Gastroesophageal sphincter (tissue), 4 donors: ENCODE measurements around the gene CDK5. TPM values are rescaled to one million over a fixed set of nuclear protein-coding genes. Genes with fewer than 3 reads are reported as not detected.
"Not testable (repeated sequence)": the region's sequence is repeated elsewhere in the genome, so short reads cannot be mapped to it uniquely, and the experiment has no call there.

ENCODE experiments used
- ATAC-seq: fragments of 150-250 bp; one replicate; pipeline ENCODE4 v1.9.1; 2016; ENCODE audit warnings: mild to moderate bottlenecking, moderate library complexity
- H3K27ac ChIP-seq, 4 donors: fragments of 200-600 bp; sonication (generic) in 3 of 4; 1 replicate in 3 of 4; 2 replicates in 1 of 4; pipeline ENCODE4 v1.5.1; 2016 to 2019
- H3K27me3 ChIP-seq: fragments of 200-600 bp; sonication (generic); one replicate; pipeline ENCODE4 v1.5.1; 2019
- H3K36me3 ChIP-seq, 2 donors: fragments of 200-600 bp; sonication (generic); one replicate each; pipeline ENCODE4 v1.5.1; 2019; ENCODE audit warnings: control low read depth in 1 of 2
- H3K4me1 ChIP-seq, 3 donors: fragments of 200-600 bp; sonication (generic); 1 replicate in 2 of 3; 2 replicates in 1 of 3; pipeline ENCODE4 v1.5.1; 2016 to 2019; ENCODE audit warnings: control low read depth in 2 of 3
- H3K4me3 ChIP-seq, 2 donors: fragments of 200-600 bp; sonication (generic); one replicate each; pipeline ENCODE4 v1.5.1; 2019; ENCODE audit warnings: mild to moderate bottlenecking in 1 of 2, moderate library complexity in 1 of 2
- H3K9me3 ChIP-seq, 3 donors: fragments of 200-600 bp; sonication (generic); one replicate each; pipeline ENCODE4 v1.5.1; 2017 to 2019; ENCODE audit warnings: control low read depth in 2 of 3
- CTCF ChIP-seq, 4 experiments: fragments of 200-600 bp in 2 of 4; fragments of 450-650 bp in 2 of 4; sonication (generic) in 1 of 4; IDR thresholded peaks; one replicate each; pipeline ENCODE4 v1.5.1; 2017 to 2019; ENCODE audit warnings: antibody characterized with exemption in 4 of 4, mild to moderate bottlenecking in 2 of 4, moderate library complexity in 2 of 4
- EP300 ChIP-seq: sonication (generic); formaldehyde crosslinking; IDR thresholded peaks from one replicate; pipeline ENCODE4 v1.6.1; 2017; ENCODE audit warnings: antibody characterized with exemption, mild to moderate bottlenecking
- POLR2A ChIP-seq, 2 donors: fragments of 450-650 bp; IDR thresholded peaks; one replicate each; pipeline ENCODE4 v1.6.1; 2017; ENCODE audit warnings: antibody characterized with exemption in 2 of 2, mild to moderate bottlenecking in 2 of 2, moderate library complexity in 1 of 2
- POLR2AphosphoS5 ChIP-seq: sonication (generic); formaldehyde crosslinking; IDR thresholded peaks from one replicate; pipeline ENCODE4 v1.6.1; 2017; ENCODE audit warnings: antibody characterized with exemption
- WGBS, 2 donors: methylation state at CpG; one replicate each; pipeline ENCODE4 v1.1.5; 2018; ENCODE audit warnings: low coverage in 1 of 2; 5-methylcytosine and 5-hydroxymethylcytosine counted together
- total RNA-seq, 4 donors: library from RNA; depleted of rRNA; stranded (reverse); fragments of >200 nt; gene quantifications; one replicate each; pipeline ENCODE4 v1.1.0, GENCODE V29; 2016

The CDK5 gene
- total RNA-seq, 4 donors from 2014 or later: 3.4 to 8.8 (median 6.4) TPM

GRCh38 chr7:151012911-151013347 is 44.8 kb downstream of the CDK5 start:
- 48% methylated on average over 9 of the region's 23 CpGs; no CpG with 5 or more reads in 1 of the 2 donors for WGBS, 2 donors
- Histone ChIP-seq H3K9me3 (no peaks in the 10 kb centered on the region), H3K4me1 (peaks cover 0 to 49% (median 18%) of the 10 kb centered on the region in 3 donors), H3K4me3 (peak overlapping the region in 1 of 2 donors; percentile 40), H3K36me3 (no peaks in the 10 kb centered on the region), H3K27me3 (peaks cover 100% of the 10 kb centered on the region), H3K27ac (no peak overlapping the region)
- no peak for ATAC-seq
- TF ChIP-seq CTCF (IDR thresholded peaks at IDR 0.05) (peak in 3 of 4 experiments; percentile 13 to 44 (median 35)), POLR2AphosphoS5 (no peak), EP300 (no peak)

GRCh38 chr7:151012031-151012692 is 45.5 kb downstream of the CDK5 start:
- TF ChIP-seq EP300: no peak
- TF ChIP-seq POLR2A (IDR thresholded peaks at IDR 0.05): no peak
- no peak for TF ChIP-seq CTCF (IDR thresholded peaks at IDR 0.05)
- TF ChIP-seq POLR2AphosphoS5: no peak
- ATAC-seq: no peak
- H3K36me3 ChIP-seq: no peaks in the 10 kb centered on the region
- 55 to 71% methylated on average over 2 to 3 of the region's 6 CpGs for WGBS, 2 donors
- peaks cover 0 to 50% (median 14%) of the 10 kb centered on the region in 3 donors for H3K4me1 ChIP-seq
- H3K27ac ChIP-seq: no peak overlapping the region
- H3K4me3 ChIP-seq: no peak overlapping the region
- H3K9me3 ChIP-seq: no peaks in the 10 kb centered on the region
- H3K27me3 ChIP-seq: peaks cover 93% of the 10 kb centered on the region

- H3K4me1 ChIP-seq: peaks cover 0 to 55% (median 14%) of the 10 kb centered on the region in 3 donors
Observed at GRCh38 chr7:151011616-151012015, 46.1 kb downstream of the CDK5 start.

GRCh38 chr7:151011097-151011409 is 46.6 kb downstream of the CDK5 start:
- peaks cover 82% of the 10 kb centered on the region for H3K27me3 ChIP-seq
- no peak for ATAC-seq
- H3K4me3 ChIP-seq: no peak overlapping the region
- H3K36me3 ChIP-seq: no peaks in the 10 kb centered on the region
- 71% methylated on average over 1 of the region's 1 CpG; no CpG with 5 or more reads in 1 of the 2 donors for WGBS, 2 donors
- TF ChIP-seq EP300 (no peak), POLR2AphosphoS5 (no peak), POLR2A (IDR thresholded peaks at IDR 0.05) (no peak)
- peaks cover 0 to 57% (median 14%) of the 10 kb centered on the region in 3 donors for H3K4me1 ChIP-seq
- H3K27ac ChIP-seq: no peak overlapping the region
- H3K9me3 ChIP-seq: no peaks in the 10 kb centered on the region

More at GRCh38 chr7:151011616-151012015, 46.1 kb downstream of the CDK5 start:
- 79 to 94% methylated on average over 2 to 8 of the region's 12 CpGs for WGBS, 2 donors
- H3K27me3 ChIP-seq: peaks cover 87% of the 10 kb centered on the region
- not testable (repeated sequence) for ATAC-seq, H3K4me3 ChIP-seq, H3K9me3 ChIP-seq, H3K27ac ChIP-seq, H3K36me3 ChIP-seq

- ATAC-seq: no peak
- Histone ChIP-seq H3K4me3 (no peak overlapping the region), H3K27ac (no peak overlapping the region), H3K36me3 (no peaks in the 10 kb centered on the region), H3K9me3 (no peaks in the 10 kb centered on the region), H3K4me1 (peaks cover 0 to 57% (median 14%) of the 10 kb centered on the region in 3 donors), H3K27me3 (peaks cover 76% of the 10 kb centered on the region)
- WGBS, 2 donors: 18% methylated on average over 7 of the region's 18 CpGs; no CpG with 5 or more reads in 1 of the 2 donors
- TF ChIP-seq POLR2AphosphoS5 (no peak), EP300 (no peak), POLR2A (IDR thresholded peaks at IDR 0.05) (no peak), CTCF (IDR thresholded peaks at IDR 0.05) (no peak)
Observed at GRCh38 chr7:151010307-151011096, 47.2 kb downstream of the CDK5 start.

GRCh38 chr7:151010037-151010306 is 47.7 kb downstream of the CDK5 start:
- no peaks in the 10 kb centered on the region for H3K36me3 ChIP-seq
- TF ChIP-seq CTCF (IDR thresholded peaks at IDR 0.05) (no peak), EP300 (no peak), POLR2A (IDR thresholded peaks at IDR 0.05) (no peak), POLR2AphosphoS5 (no peak)
- no peak for ATAC-seq
- no peak overlapping the region for H3K4me3 ChIP-seq
- peaks cover 71% of the 10 kb centered on the region for H3K27me3 ChIP-seq
- WGBS, 2 donors: no CpG with 5 or more reads among the region's 7 CpGs
- H3K9me3 ChIP-seq: no peaks in the 10 kb centered on the region
- H3K4me1 ChIP-seq: peaks cover 0 to 57% (median 14%) of the 10 kb centered on the region in 3 donors
- H3K27ac ChIP-seq: no peak overlapping the region
